Mucosa of rectum (tissue), 2 donors: ENCODE results near the gene ADAMTS19.
"Not testable (repeated sequence)": the region's sequence is repeated elsewhere in the genome, so short reads cannot be mapped to it uniquely, and the experiment has no call there.

Experiments
- H3K27ac ChIP-seq, 2 donors: one replicate each; pipeline ENCODE4 v1.7.0; 2013; ENCODE audit warnings: inconsistent platforms in 2 of 2, low read depth in 2 of 2, low read length in 2 of 2
- H3K27me3 ChIP-seq, 2 donors: one replicate each; pipeline ENCODE4 v1.7.0; 2013; ENCODE audit warnings: low read length in 2 of 2; ENCODE audit not compliant: control insufficient read depth in 2 of 2, insufficient read depth in 2 of 2
- H3K36me3 ChIP-seq, 2 donors: one replicate each; pipeline ENCODE4 v1.7.0; 2013; ENCODE audit warnings: low read length in 2 of 2; ENCODE audit not compliant: control insufficient read depth in 2 of 2, insufficient read depth in 2 of 2
- H3K4me1 ChIP-seq, 2 donors: one replicate each; pipeline ENCODE4 v1.7.0; 2013; ENCODE audit warnings: low read length in 2 of 2, mild to moderate bottlenecking in 1 of 2; ENCODE audit not compliant: control insufficient read depth in 2 of 2, insufficient read depth in 2 of 2
- H3K4me3 ChIP-seq, 2 donors: one replicate each; pipeline ENCODE4 v1.7.0; 2013; ENCODE audit warnings: low read length in 2 of 2
- H3K9ac ChIP-seq, 2 donors: one replicate each; pipeline ENCODE4 v1.7.0; 2013; ENCODE audit warnings: low read length in 2 of 2, low read depth in 1 of 2, mild to moderate bottlenecking in 1 of 2
- H3K9me3 ChIP-seq, 2 donors: one replicate each; pipeline ENCODE4 v1.7.0; 2013; ENCODE audit warnings: low read length in 2 of 2; ENCODE audit not compliant: control insufficient read depth in 2 of 2
- donor health status: healthy.
- donor health status: Normal muscosa, but diverticular disease.

Gene ADAMTS19

DNA sequence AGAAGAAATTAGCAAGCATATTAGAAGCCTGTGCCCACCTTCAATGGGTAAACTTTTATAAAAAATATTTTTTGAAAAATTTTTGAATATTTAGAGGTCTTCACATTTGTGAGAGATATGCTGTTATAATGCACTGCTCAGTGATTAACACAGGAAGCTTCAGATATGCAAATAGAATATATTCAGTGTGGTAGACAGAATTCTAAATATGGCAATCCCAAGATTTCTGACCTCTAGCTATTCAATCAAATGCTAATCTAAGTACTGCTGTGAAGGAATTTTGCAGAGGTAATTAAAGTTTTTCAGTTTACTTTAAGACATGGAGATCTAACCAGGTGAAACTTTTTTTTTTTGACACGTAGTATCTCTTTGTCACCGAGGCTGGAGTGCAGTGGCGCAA, 103.5 kb downstream of the ADAMTS19 start:
- Histone ChIP-seq H3K9ac (no peak overlapping the region), H3K4me3 (no peak overlapping the region), H3K9me3 (no peaks in the 10 kb centered on the region), H3K36me3 (no peaks in the 10 kb centered on the region), H3K4me1 (no peaks in the 10 kb centered on the region), H3K27ac (no peak overlapping the region), H3K27me3 (no peaks in the 10 kb centered on the region)

GRCh38 chr5:129569295-129569694, 109.2 kb downstream of the ADAMTS19 start:
- H3K27me3 ChIP-seq = no peaks in the 10 kb centered on the region
- H3K4me3 ChIP-seq = no peak overlapping the region
- no peak overlapping the region for H3K9ac ChIP-seq
- H3K9me3 ChIP-seq = no peaks in the 10 kb centered on the region
- H3K36me3 ChIP-seq = no peaks in the 10 kb centered on the region
- H3K27ac ChIP-seq = no peak overlapping the region
- H3K4me1 ChIP-seq = no peaks in the 10 kb centered on the region

- Histone ChIP-seq H3K9ac (no peak overlapping the region), H3K27me3 (no peaks in the 10 kb centered on the region), H3K4me1 (no peaks in the 10 kb centered on the region), H3K4me3 (no peak overlapping the region), H3K9me3 (no peaks in the 10 kb centered on the region), H3K36me3 (no peaks in the 10 kb centered on the region), H3K27ac (no peak overlapping the region)
Observed at GRCh38 chr5:129572060-129572459, 112.0 kb downstream of the ADAMTS19 start.

- not testable (repeated sequence) for H3K36me3 ChIP-seq, H3K9me3 ChIP-seq, H3K27me3 ChIP-seq, H3K9ac ChIP-seq, H3K4me1 ChIP-seq, H3K27ac ChIP-seq, H3K4me3 ChIP-seq
Observed at GRCh38 chr5:129584496-129584895, 124.4 kb downstream of the ADAMTS19 start.

DNA sequence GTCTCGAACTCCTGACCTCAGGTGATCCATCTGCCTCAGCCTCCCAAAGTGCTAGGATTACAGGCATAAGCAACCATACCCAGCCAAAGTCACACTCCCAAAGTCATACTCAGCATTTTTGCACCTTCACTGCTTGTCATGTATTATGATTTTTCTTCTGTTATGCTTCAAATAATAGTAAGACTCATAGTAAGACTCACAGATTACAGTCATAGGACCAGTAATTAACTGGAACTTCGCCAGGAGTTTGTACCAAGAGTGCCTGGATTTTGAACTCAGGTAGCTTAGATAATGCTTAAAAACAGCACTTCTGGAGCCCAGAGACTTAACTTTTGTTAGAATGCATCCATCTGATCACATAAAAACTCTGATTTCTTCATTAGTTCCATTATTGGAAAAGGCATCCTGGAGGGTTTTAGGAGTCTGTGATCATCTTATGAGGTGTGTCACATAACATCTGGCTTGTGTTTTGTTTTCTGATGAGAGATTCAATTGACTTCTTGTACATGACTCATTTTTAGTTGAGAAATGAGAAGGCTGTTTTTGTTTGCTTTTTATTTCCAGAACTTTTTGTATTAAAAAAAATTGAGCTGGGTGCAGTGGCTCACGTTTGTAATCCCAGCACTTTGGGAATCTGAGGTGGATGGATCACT, 131.5 kb downstream of the ADAMTS19 start:
- H3K4me3 ChIP-seq = no peak overlapping the region
- no peak overlapping the region for H3K27ac ChIP-seq
- H3K36me3 ChIP-seq = no peaks in the 10 kb centered on the region
- no peaks in the 10 kb centered on the region for H3K9me3 ChIP-seq
- H3K4me1 ChIP-seq = no peaks in the 10 kb centered on the region
- no peaks in the 10 kb centered on the region for H3K27me3 ChIP-seq
- no peak overlapping the region for H3K9ac ChIP-seq

- H3K27me3 ChIP-seq = no peaks in the 10 kb centered on the region
- H3K4me3 ChIP-seq = no peak overlapping the region
- no peak overlapping the region for H3K9ac ChIP-seq
- no peaks in the 10 kb centered on the region for H3K4me1 ChIP-seq
- H3K36me3 ChIP-seq = no peaks in the 10 kb centered on the region
- no peaks in the 10 kb centered on the region for H3K9me3 ChIP-seq
- no peak overlapping the region for H3K27ac ChIP-seq
Observed at GRCh38 chr5:129593525-129593924, 133.4 kb downstream of the ADAMTS19 start.

- H3K9ac ChIP-seq = no peak overlapping the region
- no peak overlapping the region for H3K27ac ChIP-seq
- no peaks in the 10 kb centered on the region for H3K4me1 ChIP-seq
- no peaks in the 10 kb centered on the region for H3K27me3 ChIP-seq
- H3K9me3 ChIP-seq = no peaks in the 10 kb centered on the region
- H3K36me3 ChIP-seq = no peaks in the 10 kb centered on the region
- no peak overlapping the region for H3K4me3 ChIP-seq
Observed at GRCh38 chr5:129601576-129601975, 141.5 kb downstream of the ADAMTS19 start.

DNA sequence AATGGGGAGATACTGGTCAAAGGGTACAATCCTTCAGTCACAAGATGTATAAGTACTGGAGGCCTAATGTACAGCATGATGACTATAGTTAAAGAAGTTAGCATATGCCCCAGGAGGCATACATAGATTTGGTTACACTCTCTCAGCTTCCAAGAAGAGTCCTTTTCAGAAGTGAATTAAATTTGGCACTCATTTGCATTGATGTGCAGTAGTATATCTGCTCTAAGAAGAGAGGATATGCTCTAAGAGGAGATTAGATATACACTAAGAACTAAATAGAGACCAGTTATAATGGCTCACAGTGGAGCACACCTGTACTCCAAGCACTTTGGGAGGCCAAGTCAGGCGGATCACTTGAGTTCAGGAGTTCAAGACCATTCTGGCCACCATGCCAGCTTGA, 148.3 kb downstream of the ADAMTS19 start:
- Histone ChIP-seq H3K4me3 (no peak overlapping the region), H3K9ac (no peak overlapping the region), H3K27ac (no peak overlapping the region), H3K9me3 (no peaks in the 10 kb centered on the region), H3K27me3 (no peaks in the 10 kb centered on the region), H3K36me3 (no peaks in the 10 kb centered on the region), H3K4me1 (no peaks in the 10 kb centered on the region)

- Histone ChIP-seq H3K4me1 (no peaks in the 10 kb centered on the region), H3K4me3 (no peak overlapping the region), H3K27me3 (no peaks in the 10 kb centered on the region), H3K9me3 (no peaks in the 10 kb centered on the region), H3K36me3 (no peaks in the 10 kb centered on the region), H3K9ac (no peak overlapping the region), H3K27ac (no peak overlapping the region)
Observed at GRCh38 chr5:129609710-129610109, 149.6 kb downstream of the ADAMTS19 start.

- Histone ChIP-seq H3K4me1 (no peaks in the 10 kb centered on the region), H3K36me3 (no peaks in the 10 kb centered on the region), H3K27ac (no peak overlapping the region), H3K27me3 (no peaks in the 10 kb centered on the region), H3K4me3 (no peak overlapping the region), H3K9me3 (no peaks in the 10 kb centered on the region), H3K9ac (no peak overlapping the region)
Observed at GRCh38 chr5:129616517-129616916, 156.4 kb downstream of the ADAMTS19 start.

DNA sequence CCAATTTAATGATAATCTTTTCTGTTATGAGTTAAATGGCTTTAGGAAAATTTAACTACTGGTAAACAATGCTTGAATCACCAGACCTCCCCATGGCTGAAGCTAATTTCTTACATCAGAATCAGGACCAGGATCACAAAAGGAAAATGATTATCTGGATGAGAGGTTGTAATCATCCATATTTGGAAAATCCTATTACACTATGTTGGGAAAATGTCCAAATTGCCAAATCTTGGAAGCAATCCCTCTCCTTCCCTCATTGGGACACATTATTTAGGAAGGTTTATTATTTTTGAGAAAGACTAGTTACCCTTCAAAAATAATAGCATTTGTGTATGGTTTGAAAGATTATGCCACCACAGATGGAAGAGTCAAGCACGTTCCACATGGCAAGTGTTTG, 157.1 kb downstream of the ADAMTS19 start:
- Histone ChIP-seq H3K27ac (no peak overlapping the region), H3K4me3 (no peak overlapping the region), H3K4me1 (no peaks in the 10 kb centered on the region), H3K27me3 (no peaks in the 10 kb centered on the region), H3K9me3 (no peaks in the 10 kb centered on the region), H3K36me3 (no peaks in the 10 kb centered on the region), H3K9ac (no peak overlapping the region)
